HK-2 (cell line): ENCODE measurements around the gene PTPRT.
"Not testable (repeated sequence)": the region's sequence is repeated elsewhere in the genome, so short reads cannot be mapped to it uniquely, and the experiment has no call there.

ENCODE experiments used
- DNase-seq: peaks from one replicate; pipeline ENCODE4 v3.0.0-alpha.2; 2018; ENCODE audit not compliant: unreplicated experiment

PTPRT gene

GRCh38 chr20:43187476-43188233 is 2.1 kb downstream of the PTPRT start:
- DNase-seq = peak; percentile 84

GRCh38 chr20:43186312-43186711 is 3.4 kb downstream of the PTPRT start:
- DNase-seq = no peak

GRCh38 chr20:43185901-43186300 is 3.8 kb downstream of the PTPRT start:
- no peak for DNase-seq

GRCh38 chr20:43183536-43184070 is 6.1 kb downstream of the PTPRT start:
- DNase-seq = no peak

- no peak for DNase-seq
Observed at GRCh38 chr20:43178080-43178479, 11.6 kb downstream of the PTPRT start.

- no peak for DNase-seq
Observed at GRCh38 chr20:43176726-43177125, 13.0 kb downstream of the PTPRT start.

- no peak for DNase-seq
Observed at GRCh38 chr20:43171930-43172329, 17.8 kb downstream of the PTPRT start.

- DNase-seq = no peak
Observed at GRCh38 chr20:43170771-43171170, 18.9 kb downstream of the PTPRT start.

GRCh38 chr20:43167615-43168014 is 22.1 kb downstream of the PTPRT start:
- no peak for DNase-seq

- no peak for DNase-seq
Observed at GRCh38 chr20:43167021-43167420, 22.7 kb downstream of the PTPRT start.

GRCh38 chr20:43165611-43166010 is 24.1 kb downstream of the PTPRT start:
- DNase-seq = no peak

- DNase-seq = not testable (repeated sequence)
Observed at GRCh38 chr20:43164736-43165135, 25.0 kb downstream of the PTPRT start.

- DNase-seq = no peak
Observed at GRCh38 chr20:43161716-43162115, 28.0 kb downstream of the PTPRT start.

GRCh38 chr20:43160941-43161340 is 28.8 kb downstream of the PTPRT start:
- no peak for DNase-seq

- no peak for DNase-seq
Observed at GRCh38 chr20:43159994-43160393, 29.7 kb downstream of the PTPRT start.

GRCh38 chr20:43155366-43156100 is 34.2 kb downstream of the PTPRT start:
- DNase-seq = no peak

GRCh38 chr20:43151901-43152300 is 37.8 kb downstream of the PTPRT start:
- no peak for DNase-seq

GRCh38 chr20:43151256-43151655 is 38.5 kb downstream of the PTPRT start:
- DNase-seq = no peak

GRCh38 chr20:43140726-43141125 is 49.0 kb downstream of the PTPRT start:
- no peak for DNase-seq

- no peak for DNase-seq
Observed at GRCh38 chr20:43138061-43138770, 51.5 kb downstream of the PTPRT start.

- no peak for DNase-seq
Observed at GRCh38 chr20:43137160-43137559, 52.5 kb downstream of the PTPRT start.

- DNase-seq = no peak
Observed at GRCh38 chr20:43124241-43124640, 65.5 kb downstream of the PTPRT start.
